Stomach smooth muscle (tissue), 2 donors: ENCODE results near the gene CPA5.
"Not testable (repeated sequence)": the region's sequence is repeated elsewhere in the genome, so short reads cannot be mapped to it uniquely, and the experiment has no call there.

Source experiments
- H3K27ac ChIP-seq: one replicate; pipeline ENCODE4 v1.7.0; 2013; ENCODE audit warnings: mild to moderate bottlenecking, low read length, inconsistent platforms
- H3K27me3 ChIP-seq, 2 donors: one replicate each; pipeline ENCODE4 v1.7.0; 2013; ENCODE audit warnings: low read length in 2 of 2; ENCODE audit not compliant: insufficient read depth in 2 of 2, control insufficient read depth in 1 of 2
- H3K36me3 ChIP-seq, 2 donors: one replicate each; pipeline ENCODE4 v1.7.0; 2013; ENCODE audit warnings: low read length in 2 of 2; ENCODE audit not compliant: control insufficient read depth in 2 of 2, insufficient read depth in 2 of 2
- H3K4me1 ChIP-seq: one replicate; pipeline ENCODE4 v1.7.0; 2013; ENCODE audit warnings: low read length; ENCODE audit not compliant: control insufficient read depth, insufficient read depth
- H3K4me3 ChIP-seq, 2 donors: one replicate each; pipeline ENCODE4 v1.7.0; 2013; ENCODE audit warnings: low read length in 2 of 2
- H3K9ac ChIP-seq, 2 donors: one replicate each; pipeline ENCODE4 v1.7.0; 2013; ENCODE audit warnings: low read length in 2 of 2, mild to moderate bottlenecking in 1 of 2
- H3K9me3 ChIP-seq, 2 donors: one replicate each; pipeline ENCODE4 v1.7.0; 2013; ENCODE audit warnings: low read length in 2 of 2; ENCODE audit not compliant: control insufficient read depth in 2 of 2
- donor health status: healthy.
- donor health status: Pancreatic carcinoma.

The CPA5 gene

DNA sequence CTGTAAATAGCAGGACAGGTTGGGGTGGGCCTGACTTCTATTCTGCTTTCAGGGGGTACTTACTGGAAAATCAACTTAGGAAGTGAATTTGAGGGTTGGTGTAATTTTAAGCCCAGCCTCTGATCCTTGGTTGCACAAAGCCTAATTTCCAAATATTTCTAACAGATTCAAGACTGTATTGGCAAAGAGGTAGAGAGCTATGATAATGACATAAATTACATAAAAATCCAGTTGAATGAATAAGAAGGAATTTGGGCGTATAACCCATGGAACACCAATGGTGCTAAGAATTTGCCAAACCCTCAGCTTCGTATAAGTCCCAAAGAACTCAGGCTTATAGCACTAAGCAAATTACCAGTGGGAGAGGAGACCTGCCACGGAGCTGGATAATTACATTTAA, 39.7 kb upstream of the CPA5 start:
- no peak overlapping the region for H3K27ac ChIP-seq

DNA sequence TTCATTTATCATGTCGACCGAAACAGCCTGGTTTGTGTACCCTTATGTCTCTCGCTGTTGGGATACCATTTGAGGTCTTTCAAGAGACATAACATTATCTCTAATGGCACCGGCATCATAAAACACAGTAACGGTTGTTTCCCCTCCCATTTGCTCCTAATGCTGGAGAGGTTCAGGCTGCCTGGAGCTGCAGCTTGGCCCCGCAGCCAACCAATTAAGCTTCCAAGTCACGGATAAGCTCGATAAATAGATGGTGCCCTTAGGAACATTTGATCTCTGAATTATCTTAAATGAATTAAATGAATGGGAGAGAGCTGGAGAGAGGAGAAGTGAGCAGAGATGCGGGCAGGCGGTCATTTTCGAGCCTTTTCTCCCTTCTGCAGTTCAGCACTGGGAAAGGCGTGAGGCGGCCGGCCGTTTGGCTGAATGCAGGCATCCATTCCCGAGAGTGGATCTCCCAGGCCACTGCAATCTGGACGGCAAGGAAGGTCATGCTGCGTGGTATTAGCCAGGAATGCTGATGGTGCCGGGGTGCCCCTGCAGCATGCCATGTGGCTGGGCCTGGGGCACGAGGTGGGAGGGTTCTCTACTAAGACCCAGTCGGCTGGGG, 39.1 kb upstream of the CPA5 start:
- Histone ChIP-seq H3K4me1 (no peaks in the 10 kb centered on the region), H3K27ac (no peak overlapping the region), H3K36me3 (no peaks in the 10 kb centered on the region)

More for the DNA sequence above, 39.7 kb upstream of the CPA5 start:
- no peaks in the 10 kb centered on the region for H3K4me1 ChIP-seq
- H3K9ac ChIP-seq: no peak overlapping the region
- no peaks in the 10 kb centered on the region for H3K27me3 ChIP-seq
- no peak overlapping the region for H3K4me3 ChIP-seq
- H3K36me3 ChIP-seq: no peaks in the 10 kb centered on the region
- no peaks in the 10 kb centered on the region for H3K9me3 ChIP-seq

DNA sequence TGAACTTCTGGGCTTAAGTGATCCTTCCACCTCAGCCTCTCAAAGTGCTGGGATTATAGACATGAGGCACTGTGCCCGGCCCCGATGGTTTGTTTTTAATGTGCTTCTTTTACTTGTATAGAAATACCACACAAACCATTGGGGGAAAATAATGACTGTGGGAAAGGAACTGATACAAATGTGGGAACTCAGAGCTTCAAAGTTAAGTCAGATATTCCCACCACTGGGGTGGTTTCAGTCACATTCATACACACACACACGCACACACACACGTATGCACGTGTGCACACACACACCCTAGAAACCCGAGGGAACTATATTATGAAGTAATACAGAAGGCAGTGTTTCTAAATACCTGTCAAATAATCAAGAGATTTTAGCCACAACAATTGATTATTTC, 34.6 kb upstream of the CPA5 start:
- Histone ChIP-seq H3K9me3 (no peaks in the 10 kb centered on the region), H3K36me3 (no peaks in the 10 kb centered on the region), H3K4me1 (no peaks in the 10 kb centered on the region), H3K27ac (no peak overlapping the region), H3K4me3 (no peak overlapping the region), H3K9ac (no peak overlapping the region), H3K27me3 (no peaks in the 10 kb centered on the region)

More for the DNA sequence above, 39.1 kb upstream of the CPA5 start:
- no peak overlapping the region for H3K9ac ChIP-seq
- H3K4me3 ChIP-seq: no peak overlapping the region
- H3K27me3 ChIP-seq: no peaks in the 10 kb centered on the region
- no peaks in the 10 kb centered on the region for H3K9me3 ChIP-seq

DNA sequence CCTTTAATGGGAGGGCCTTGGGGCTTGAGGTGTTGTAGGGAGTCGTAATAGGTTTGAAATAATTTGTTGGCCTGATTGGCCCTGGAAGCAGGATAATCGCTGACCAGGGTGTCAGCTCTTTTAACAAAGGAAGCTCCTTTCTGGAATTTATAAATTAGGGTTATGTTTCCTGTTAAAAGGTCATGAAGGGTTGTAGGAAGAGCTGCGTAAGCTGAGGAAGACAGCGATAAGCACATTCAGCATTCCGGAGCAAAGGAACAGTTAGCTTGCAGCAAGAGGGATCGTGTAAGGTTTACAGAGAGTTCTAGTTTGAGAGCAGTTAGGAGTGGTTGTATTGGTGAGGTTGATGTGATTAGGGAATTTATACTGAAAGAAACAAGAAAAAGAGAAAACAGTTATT, 30.3 kb upstream of the CPA5 start:
- H3K4me1 ChIP-seq: no peaks in the 10 kb centered on the region
- no peak overlapping the region for H3K27ac ChIP-seq
- H3K9me3 ChIP-seq: no peaks in the 10 kb centered on the region
- no peak overlapping the region for H3K9ac ChIP-seq
- no peak overlapping the region for H3K4me3 ChIP-seq
- H3K27me3 ChIP-seq: no peaks in the 10 kb centered on the region
- H3K36me3 ChIP-seq: no peaks in the 10 kb centered on the region

DNA sequence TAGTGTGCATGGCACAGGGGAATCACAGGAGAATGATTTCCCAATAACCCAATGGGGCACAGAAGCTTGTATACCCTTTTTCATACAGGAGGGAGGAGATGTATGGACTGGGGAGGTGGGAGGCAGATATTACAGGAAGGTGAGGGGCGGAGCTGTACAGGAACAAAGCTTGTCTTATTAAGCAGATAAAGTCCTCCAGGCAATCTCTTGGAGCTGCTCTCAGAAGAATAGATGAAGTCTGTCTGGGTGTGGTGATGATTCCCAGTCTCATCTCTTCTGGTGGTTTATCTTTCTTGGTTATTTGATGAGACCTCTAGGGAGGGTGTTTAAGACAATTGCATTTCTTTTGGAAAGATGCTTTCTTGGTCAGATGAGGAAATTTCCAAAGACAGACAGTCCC, 25.1 kb upstream of the CPA5 start:
- Histone ChIP-seq H3K4me1 (no peaks in the 10 kb centered on the region), H3K36me3 (no peaks in the 10 kb centered on the region), H3K27ac (no peak overlapping the region), H3K4me3 (no peak overlapping the region), H3K9me3 (no peaks in the 10 kb centered on the region), H3K27me3 (no peaks in the 10 kb centered on the region), H3K9ac (no peak overlapping the region)

DNA sequence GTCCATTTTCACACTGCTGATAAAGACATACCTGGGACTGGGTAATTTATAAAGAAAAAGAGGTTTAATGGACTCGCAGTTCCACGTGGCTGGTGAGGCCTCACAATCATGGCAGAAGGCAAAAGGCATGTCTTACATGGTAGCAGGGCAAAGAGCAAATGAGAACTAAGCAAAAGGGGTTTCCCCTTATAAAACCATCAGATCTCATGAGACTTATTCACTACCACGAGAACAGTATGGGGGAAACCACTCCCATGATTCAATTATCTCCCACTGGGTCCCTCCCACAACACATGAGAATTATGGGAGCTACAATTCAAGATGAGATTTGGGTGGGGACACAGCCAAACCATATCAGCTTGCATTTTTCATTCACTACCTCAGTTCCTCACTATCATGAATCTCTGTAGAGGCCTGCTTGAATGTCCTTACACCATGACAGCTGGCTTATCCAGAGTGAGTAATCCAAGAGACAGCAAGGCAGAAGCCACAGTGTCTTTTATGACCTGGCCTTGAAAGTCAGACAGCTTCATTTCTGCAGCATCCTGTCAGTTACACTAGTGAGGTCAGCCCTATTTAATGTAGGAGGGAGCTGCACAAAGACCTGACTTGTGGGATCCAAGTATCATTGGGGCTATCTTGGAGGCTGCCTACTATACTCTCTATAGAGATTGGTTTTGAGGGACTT, 22.9 kb upstream of the CPA5 start:
- not testable (repeated sequence) for H3K9me3 ChIP-seq

DNA sequence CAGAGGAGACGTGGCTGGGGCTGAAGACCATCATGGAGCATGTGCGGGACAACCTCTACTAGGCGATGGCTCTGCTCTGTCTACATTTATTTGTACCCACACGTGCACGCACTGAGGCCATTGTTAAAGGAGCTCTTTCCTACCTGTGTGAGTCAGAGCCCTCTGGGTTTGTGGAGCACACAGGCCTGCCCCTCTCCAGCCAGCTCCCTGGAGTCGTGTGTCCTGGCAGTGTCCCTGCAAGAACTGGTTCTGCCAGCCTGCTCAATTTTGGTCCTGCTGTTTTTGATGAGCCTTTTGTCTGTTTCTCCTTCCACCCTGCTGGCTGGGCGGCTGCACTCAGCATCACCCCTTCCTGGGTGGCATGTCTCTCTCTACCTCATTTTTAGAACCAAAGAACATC, 22.0 kb upstream of the CPA5 start:
- no peaks in the 10 kb centered on the region for H3K9me3 ChIP-seq
- no peak overlapping the region for H3K9ac ChIP-seq
- H3K4me1 ChIP-seq: no peaks in the 10 kb centered on the region
- no peak overlapping the region for H3K4me3 ChIP-seq
- no peaks in the 10 kb centered on the region for H3K36me3 ChIP-seq
- H3K27ac ChIP-seq: no peak overlapping the region
- no peaks in the 10 kb centered on the region for H3K27me3 ChIP-seq

More for the DNA sequence above, 22.9 kb upstream of the CPA5 start:
- not testable (repeated sequence) for H3K9ac ChIP-seq, H3K4me1 ChIP-seq, H3K36me3 ChIP-seq, H3K27ac ChIP-seq, H3K27me3 ChIP-seq, H3K4me3 ChIP-seq

DNA sequence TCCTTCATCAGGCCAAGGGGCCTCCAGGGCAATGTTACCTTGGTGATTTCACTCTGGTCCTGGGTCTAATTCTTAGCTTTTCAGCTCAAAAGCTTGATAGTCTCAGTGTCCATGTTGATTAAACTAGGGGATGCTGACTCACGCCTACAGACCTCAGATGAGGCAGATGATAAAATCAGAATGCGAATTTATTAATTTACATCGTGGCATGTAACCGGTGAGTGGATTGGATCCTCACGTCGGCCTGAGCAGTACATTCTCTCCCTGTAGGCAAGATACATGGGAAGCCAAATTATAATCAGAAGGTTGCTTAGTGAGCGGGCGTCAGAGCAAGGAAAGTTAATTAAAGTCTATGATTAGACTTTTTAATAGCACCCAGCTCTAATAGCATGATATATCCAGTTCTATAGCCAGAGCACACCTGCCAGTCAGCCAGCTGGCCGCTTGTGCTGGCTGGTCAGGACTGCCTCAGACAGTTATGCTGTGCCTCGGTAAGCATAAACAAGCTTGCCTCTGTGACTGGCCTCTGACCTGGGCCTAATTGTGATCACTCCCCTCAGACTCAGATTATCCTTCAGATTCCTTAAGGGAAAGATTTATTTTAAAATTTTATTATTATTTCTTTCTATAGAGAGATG, 20.2 kb upstream of the CPA5 start:
- H3K4me3 ChIP-seq: no peak overlapping the region
- H3K9ac ChIP-seq: no peak overlapping the region
- no peaks in the 10 kb centered on the region for H3K4me1 ChIP-seq
- no peaks in the 10 kb centered on the region for H3K36me3 ChIP-seq
- H3K27ac ChIP-seq: no peak overlapping the region
- H3K9me3 ChIP-seq: no peaks in the 10 kb centered on the region
- no peaks in the 10 kb centered on the region for H3K27me3 ChIP-seq

DNA sequence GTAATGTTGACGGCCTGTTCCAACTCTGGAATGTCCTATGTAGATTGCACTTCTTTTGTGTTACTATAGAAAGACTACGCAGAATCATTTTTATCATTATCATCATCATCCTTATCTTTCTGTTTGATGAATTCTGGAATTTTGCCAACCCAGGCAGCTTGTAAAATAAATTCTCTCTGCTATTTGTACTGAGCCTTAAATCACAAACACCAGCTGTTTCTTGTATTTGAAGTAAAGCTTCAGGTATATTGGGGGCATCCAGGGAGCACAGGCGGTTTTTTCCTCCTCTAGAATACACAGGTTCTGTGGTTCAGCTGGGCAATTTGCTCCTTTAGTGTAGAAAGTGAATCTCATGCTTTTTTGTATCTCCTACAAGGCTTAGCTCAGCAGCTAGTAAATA, 14.9 kb upstream of the CPA5 start:
- Histone ChIP-seq H3K27me3 (no peaks in the 10 kb centered on the region), H3K27ac (no peak overlapping the region), H3K9me3 (no peaks in the 10 kb centered on the region), H3K4me3 (no peak overlapping the region), H3K36me3 (no peaks in the 10 kb centered on the region), H3K4me1 (no peaks in the 10 kb centered on the region), H3K9ac (no peak overlapping the region)

DNA sequence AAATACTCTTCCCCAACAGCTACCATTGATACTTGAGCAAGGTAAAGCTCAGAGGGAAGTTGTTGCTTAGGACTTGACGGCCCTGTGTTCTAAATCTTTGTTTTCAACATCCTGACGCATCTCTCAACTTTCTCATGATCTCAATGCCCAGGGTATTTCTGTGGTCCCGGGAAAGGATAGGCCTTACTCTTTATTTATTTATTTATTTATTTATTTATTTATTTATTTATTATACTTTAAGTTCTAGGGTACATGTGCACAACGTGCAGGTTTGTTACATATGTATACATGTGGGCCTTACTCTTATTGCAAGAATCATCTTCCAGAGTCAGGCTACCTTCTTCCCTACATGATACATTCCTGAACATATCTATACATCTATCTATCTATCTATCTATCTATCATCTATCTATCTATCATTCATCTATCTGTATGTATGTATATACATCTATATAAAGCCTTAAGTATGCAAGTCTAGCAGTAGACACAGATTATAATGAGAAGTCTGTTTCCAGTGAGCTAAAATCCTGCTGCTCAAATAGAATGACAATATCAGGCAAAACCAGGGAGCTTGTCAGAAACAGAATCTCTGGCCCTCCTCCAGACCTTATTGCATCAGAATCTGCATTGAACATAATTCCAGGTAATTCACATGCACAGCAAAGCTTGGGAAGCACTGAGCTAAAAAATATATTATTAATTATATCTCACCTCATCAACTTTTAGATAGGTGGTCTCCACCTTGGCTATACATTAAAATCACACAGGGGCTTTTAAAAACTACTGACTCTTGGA, 12.2 kb upstream of the CPA5 start:
- Histone ChIP-seq H3K36me3 (no peaks in the 10 kb centered on the region), H3K9me3 (no peaks in the 10 kb centered on the region), H3K27ac (no peak overlapping the region), H3K4me3 (no peak overlapping the region), H3K27me3 (no peaks in the 10 kb centered on the region), H3K9ac (no peak overlapping the region), H3K4me1 (no peaks in the 10 kb centered on the region)
